CD4-positive, alpha-beta T cell (primary cell): Measurements from ENCODE around the gene KHDC3L. TPM values are rescaled to one million over a fixed set of nuclear protein-coding genes. Genes with fewer than 3 reads are reported as not detected.

Experiments
- ATAC-seq: fragments of 200-7000 bp; cut with Tn5 transposase; one replicate; pipeline ENCODE4 v1.10.0; 2022; ENCODE audit warnings: mild to moderate bottlenecking; ENCODE audit not compliant: poor library complexity
- CTCF ChIA-PET: fragments of 350-600 bp; sonication (Branson Sonifier 250); formaldehyde crosslinking; loops from one replicate; lab custom pipeline; 2021; ENCODE audit warnings: antibody characterized with exemption, inconsistent platforms; lab: Charles Lee
- POLR2A ChIA-PET: fragments of 350-600 bp; sonication (Branson Sonifier 250); formaldehyde crosslinking; loops from one replicate; lab custom pipeline; 2021; ENCODE audit warnings: antibody characterized with exemption, inconsistent platforms; lab: Charles Lee
- DNase-seq, 14 experiments: peaks; one replicate each; pipeline ENCODE4 v3.0.0-alpha.2; 2013 to 2020; ENCODE audit warnings: mixed read lengths in 2 of 14
- H3K27ac ChIP-seq, 2 donors: one replicate each; pipeline versions ENCODE4 v1.5.1 to v1.7.0; 2013; ENCODE audit warnings: low read length in 2 of 2, low read depth in 1 of 2, mild to moderate bottlenecking in 1 of 2
- H3K27me3 ChIP-seq, 2 experiments: 1 replicate in 1 of 2; 2 replicates in 1 of 2; pipeline versions ENCODE4 v1.6.1 to v1.7.0; 2013; ENCODE audit warnings: low read length in 2 of 2, control low read depth in 1 of 2, mild to moderate bottlenecking in 1 of 2, moderate library complexity in 1 of 2; ENCODE audit not compliant: insufficient read depth in 2 of 2, control insufficient read depth in 1 of 2
- H3K36me3 ChIP-seq: one replicate; pipeline ENCODE4 v1.6.1; 2013; ENCODE audit warnings: low read length, control low read depth; ENCODE audit not compliant: insufficient read depth
- H3K4me1 ChIP-seq: one replicate; pipeline ENCODE4 v1.6.1; 2013; ENCODE audit warnings: low read length, control low read depth; ENCODE audit not compliant: insufficient read depth
- H3K4me3 ChIP-seq: one replicate; pipeline ENCODE4 v1.5.1; 2013; ENCODE audit warnings: mild to moderate bottlenecking, low read length, moderate library complexity
- H3K9me3 ChIP-seq, 2 experiments: 1 replicate in 1 of 2; 2 replicates in 1 of 2; pipeline versions ENCODE4 v1.6.1 to v1.7.0; 2013; ENCODE audit warnings: low read length in 2 of 2, mild to moderate bottlenecking in 2 of 2, control low read depth in 1 of 2, moderate library complexity in 1 of 2; ENCODE audit not compliant: control insufficient read depth in 1 of 2, insufficient read depth in 1 of 2
- H3K27ac Mint-ChIP-seq: one replicate; pipeline ENCODE4 v1.8.0; 2020; ENCODE audit warnings: mixed read lengths
- H3K27me3 Mint-ChIP-seq: one replicate; pipeline ENCODE4 v1.8.0; 2021; ENCODE audit warnings: mixed read lengths
- H3K36me3 Mint-ChIP-seq: one replicate; pipeline ENCODE4 v1.8.0; 2021; ENCODE audit warnings: low read depth, mixed read lengths
- H3K4me1 Mint-ChIP-seq: one replicate; pipeline ENCODE4 v1.8.0; 2021; ENCODE audit warnings: low read depth, mixed read lengths
- H3K4me3 Mint-ChIP-seq: one replicate; pipeline ENCODE4 v1.8.0; 2020; ENCODE audit warnings: mild to moderate bottlenecking, mixed read lengths
- H3K9me3 Mint-ChIP-seq: one replicate; pipeline ENCODE4 v1.8.0; 2020; ENCODE audit warnings: mixed read lengths
- intact Hi-C, 2 experiments: fragments of 100-400 bp; cut with DNase I in 1 of 2; cut with micrococcal nuclease in 1 of 2; formaldehyde crosslinking; loops; one replicate each; pipeline versions ENCODE4 v1.15.1 to v1.9.0; 2023 to 2025; cut with DNase I, micrococcal nuclease
- total RNA-seq, 174 experiments: library from RNA in 2 of 174; stranded (reverse) in 2 of 174; gene quantifications; one replicate each; pipeline ENCODE4 v1.2.3 and lab custom pipeline; 2021 to 2026
- TF ChIP-seq, protein P1 (sequence below): fragments of 200-600 bp; IDR thresholded peaks from one replicate; pipeline ENCODE4 v1.8.0; 2022; ENCODE audit warnings: antibody characterized with exemption, mild to moderate bottlenecking

KHDC3L gene
- total RNA-seq, 2 experiments from 2014 or later: not detected

DNA sequence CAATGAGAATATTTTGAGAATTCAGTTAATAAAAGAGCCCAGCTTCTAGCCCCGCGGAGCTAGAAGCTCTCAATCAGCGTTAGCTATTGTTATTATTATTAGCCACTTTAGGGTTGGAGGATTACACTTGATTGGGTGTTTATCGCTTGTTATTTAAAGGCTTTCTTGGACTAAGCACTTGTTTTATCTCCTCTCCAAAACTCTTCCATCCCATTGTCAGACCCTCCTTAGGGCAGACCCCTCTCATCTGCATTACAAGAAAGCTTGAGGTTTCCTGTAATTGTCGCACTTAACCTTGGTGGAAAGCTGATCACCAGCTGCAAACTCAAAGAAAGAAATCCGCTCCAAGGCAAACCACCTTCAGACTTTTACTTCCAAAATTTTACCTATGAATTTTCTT is 13.1 kb upstream of the KHDC3L start:
- H3K4me1 ChIP-seq: peaks cover 7% of the 10 kb centered on the region
- DNase-seq: no peak
- intact Hi-C loops: no loop called here
- TF ChIP-seq, protein P1, sequence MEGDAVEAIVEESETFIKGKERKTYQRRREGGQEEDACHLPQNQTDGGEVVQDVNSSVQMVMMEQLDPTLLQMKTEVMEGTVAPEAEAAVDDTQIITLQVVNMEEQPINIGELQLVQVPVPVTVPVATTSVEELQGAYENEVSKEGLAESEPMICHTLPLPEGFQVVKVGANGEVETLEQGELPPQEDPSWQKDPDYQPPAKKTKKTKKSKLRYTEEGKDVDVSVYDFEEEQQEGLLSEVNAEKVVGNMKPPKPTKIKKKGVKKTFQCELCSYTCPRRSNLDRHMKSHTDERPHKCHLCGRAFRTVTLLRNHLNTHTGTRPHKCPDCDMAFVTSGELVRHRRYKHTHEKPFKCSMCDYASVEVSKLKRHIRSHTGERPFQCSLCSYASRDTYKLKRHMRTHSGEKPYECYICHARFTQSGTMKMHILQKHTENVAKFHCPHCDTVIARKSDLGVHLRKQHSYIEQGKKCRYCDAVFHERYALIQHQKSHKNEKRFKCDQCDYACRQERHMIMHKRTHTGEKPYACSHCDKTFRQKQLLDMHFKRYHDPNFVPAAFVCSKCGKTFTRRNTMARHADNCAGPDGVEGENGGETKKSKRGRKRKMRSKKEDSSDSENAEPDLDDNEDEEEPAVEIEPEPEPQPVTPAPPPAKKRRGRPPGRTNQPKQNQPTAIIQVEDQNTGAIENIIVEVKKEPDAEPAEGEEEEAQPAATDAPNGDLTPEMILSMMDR: no peak
- Mint-ChIP-seq H3K36me3 (no peaks in the 10 kb centered on the region), H3K27ac (no peak overlapping the region), H3K4me3 (no peak overlapping the region), H3K9me3 (no peaks in the 10 kb centered on the region), H3K27me3 (peaks cover 46% of the 10 kb centered on the region), H3K4me1 (no peaks in the 10 kb centered on the region)
- POLR2A ChIA-PET: no interaction called here
- no peaks in the 10 kb centered on the region for H3K36me3 ChIP-seq
- CTCF ChIA-PET: no interaction called here
- ATAC-seq: no peak
- peaks cover 0 to 14% of the 10 kb centered on the region in 2 experiments for H3K9me3 ChIP-seq
- no peak overlapping the region for H3K4me3 ChIP-seq
- peaks cover 24 to 31% of the 10 kb centered on the region in 2 experiments for H3K27me3 ChIP-seq
- no peak overlapping the region for H3K27ac ChIP-seq

DNA sequence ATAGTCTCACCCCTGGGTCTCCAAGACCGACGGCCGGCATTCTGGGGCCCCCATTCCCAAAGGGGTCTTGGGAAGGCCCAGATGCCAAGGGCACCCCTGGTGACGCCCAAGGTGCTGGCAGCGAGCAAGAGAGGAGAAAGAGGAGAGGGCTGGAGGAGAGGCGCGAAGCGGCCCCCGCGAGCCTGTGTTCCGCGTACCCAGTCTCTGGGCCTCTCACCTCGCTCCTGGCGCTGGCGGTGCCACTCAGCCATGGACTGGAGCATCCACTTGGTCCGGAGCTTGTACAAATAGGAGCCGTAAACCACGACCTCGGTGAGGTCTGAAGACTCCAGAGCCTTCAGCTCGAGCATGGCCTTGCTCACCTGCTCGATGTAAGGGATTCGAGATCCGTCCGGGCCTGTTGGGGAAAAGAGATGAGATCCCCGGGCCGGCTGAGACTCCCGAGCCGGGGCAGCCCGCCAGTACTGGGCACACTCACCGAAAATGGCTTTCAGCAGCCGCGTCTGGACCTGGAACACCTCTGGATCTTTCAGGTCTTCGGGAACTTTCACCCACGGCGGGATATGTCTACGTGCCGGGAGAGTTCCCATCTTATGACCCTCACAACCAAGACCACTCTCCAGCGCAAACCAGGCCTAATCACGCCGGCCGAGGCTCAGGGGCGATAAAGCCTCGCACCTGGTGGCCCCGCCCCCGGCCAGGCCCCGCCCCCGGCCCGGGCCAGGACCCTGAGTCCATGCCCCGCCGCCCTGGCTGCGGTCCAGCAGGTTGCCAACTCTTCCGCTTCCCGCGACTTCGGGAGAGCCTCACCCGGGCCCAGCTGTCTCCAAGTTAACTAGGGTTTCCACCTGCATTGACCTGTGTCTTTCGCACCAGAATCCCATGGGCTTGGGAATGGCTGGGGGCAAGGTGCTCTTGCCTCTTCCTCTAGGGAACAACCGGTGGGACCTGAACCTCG is 8.5 kb upstream of the KHDC3L start, which contains the start of gene DPPA5:
DPPA5 (minus strand) TSS at position 641 of the 958 bp plus-strand sequence; CDS start at position 590, 51 bp downstream.
- intact Hi-C loops: no loop called here
- Mint-ChIP-seq H3K4me1 (no peaks in the 10 kb centered on the region), H3K36me3 (no peaks in the 10 kb centered on the region), H3K4me3 (no peak within 1 kb of the TSS), H3K27ac (no peak within 1 kb of the TSS), H3K27me3 (peaks cover 25% of the 10 kb centered on the region), H3K9me3 (no peaks in the 10 kb centered on the region)
- H3K4me1 ChIP-seq: peaks cover 3% of the 10 kb centered on the region
- H3K27me3 ChIP-seq: peaks cover 7 to 13% of the 10 kb centered on the region in 2 experiments
- ATAC-seq (no peak), DNase-seq (no peak)
- CTCF ChIA-PET: no interaction called here
- POLR2A ChIA-PET: no interaction called here
- H3K9me3 ChIP-seq: peaks cover 0 to 6% of the 10 kb centered on the region in 2 experiments
- H3K27ac ChIP-seq: no peak within 1 kb of the TSS
- no peak within 1 kb of the TSS for H3K4me3 ChIP-seq
- H3K36me3 ChIP-seq: no peaks in the 10 kb centered on the region
- TF ChIP-seq, protein P1: no peak

DNA sequence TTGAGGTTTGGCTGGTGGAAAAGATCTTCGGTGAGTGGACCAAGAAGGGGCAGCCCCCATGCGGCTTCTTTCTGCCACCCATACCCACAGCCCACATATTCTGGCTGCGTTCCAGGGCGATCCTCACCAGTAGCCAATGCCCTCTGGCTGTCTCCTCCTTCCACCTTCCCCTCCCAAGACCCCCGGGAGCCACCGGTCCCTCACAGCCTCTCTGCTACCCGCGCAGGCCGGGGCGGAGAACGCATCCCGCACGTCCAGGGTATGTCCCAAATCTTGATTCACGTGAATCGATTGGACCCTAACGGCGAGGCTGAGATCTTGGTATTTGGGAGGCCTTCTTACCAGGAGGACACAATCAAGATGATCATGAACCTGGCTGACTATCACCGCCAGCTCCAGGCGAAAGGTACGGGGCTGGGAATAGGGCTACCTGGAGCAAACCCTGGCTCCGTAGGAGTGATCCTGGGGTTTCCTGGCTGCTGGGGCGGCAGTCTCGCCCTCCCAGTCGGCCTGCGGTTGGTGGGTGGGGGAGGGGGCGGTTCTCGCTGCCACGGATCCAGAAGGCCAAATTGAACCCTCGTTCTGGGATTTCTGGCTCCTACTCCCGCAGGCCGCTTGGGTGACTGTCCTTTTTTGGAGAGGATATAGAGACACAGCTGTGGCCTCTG is 545 bp downstream of the KHDC3L start:
- DNase-seq: no peak
- ChIA-PET CTCF (no interaction called here), POLR2A (no interaction called here)
- no peaks in the 10 kb centered on the region for H3K27me3 ChIP-seq
- no peak for ATAC-seq
- Mint-ChIP-seq H3K27ac (no peak overlapping the region), H3K27me3 (no peaks in the 10 kb centered on the region), H3K36me3 (no peaks in the 10 kb centered on the region), H3K4me3 (no peak overlapping the region), H3K9me3 (no peaks in the 10 kb centered on the region), H3K4me1 (no peaks in the 10 kb centered on the region)
- intact Hi-C loops: no loop called here
- H3K4me3 ChIP-seq: no peak overlapping the region
- TF ChIP-seq, protein P1: no peak
- no peak overlapping the region for H3K27ac ChIP-seq
- no peaks in the 10 kb centered on the region for H3K4me1 ChIP-seq
- H3K36me3 ChIP-seq: no peaks in the 10 kb centered on the region
- H3K9me3 ChIP-seq: peaks cover 0 to 6% of the 10 kb centered on the region in 2 experiments
